Suprapubic skin (tissue), 4 donors: ENCODE measurements around the gene SORCS2.

Source experiments
- CTCF ChIP-seq, 2 donors: fragments of 200-600 bp in 1 of 2; fragments of 450-650 bp in 1 of 2; sonication (generic) in 1 of 2; IDR thresholded peaks; one replicate each; pipeline ENCODE4 v1.5.1; 2016 to 2019; ENCODE audit warnings: antibody characterized with exemption in 2 of 2, mild to moderate bottlenecking in 1 of 2, moderate library complexity in 1 of 2
- EP300 ChIP-seq: sonication (generic); formaldehyde crosslinking; IDR thresholded peaks from one replicate; pipeline ENCODE4 v1.6.1; 2017; ENCODE audit warnings: antibody characterized with exemption
- POLR2A ChIP-seq, 2 donors: fragments of 450-650 bp; IDR thresholded peaks; one replicate each; pipeline ENCODE4 v1.6.1; 2017; ENCODE audit warnings: antibody characterized with exemption in 2 of 2, mild to moderate bottlenecking in 2 of 2, moderate library complexity in 2 of 2
- POLR2AphosphoS5 ChIP-seq, 3 donors: sonication (generic); formaldehyde crosslinking; IDR thresholded peaks; one replicate each; pipeline ENCODE4 v1.6.1; 2017; ENCODE audit warnings: antibody characterized with exemption in 3 of 3

- TF ChIP-seq POLR2AphosphoS5 (IDR thresholded peaks at IDR 0.05) (no peak), CTCF (IDR thresholded peaks at IDR 0.05) (no peak), POLR2A (IDR thresholded peaks at IDR 0.05) (no peak), EP300 (no peak)
Measured at GRCh38 chr4:7689773-7690693, 497.7 kb downstream of the SORCS2 start.
